Mesenchymal stem cell (in vitro differentiated cells and primary cell): ENCODE measurements around the gene ANKRD1.
A peak's percentile ranks its signal among the peaks of the same experiment; 100 is the strongest.
"Not testable (repeated sequence)": the region's sequence is repeated elsewhere in the genome, so short reads cannot be mapped to it uniquely, and the experiment has no call there.

Source experiments
- DNase-seq: peaks from one replicate; pipeline ENCODE4 v3.0.0-alpha.2; 2013
- H2AFZ ChIP-seq: one replicate; pipeline ENCODE4 v1.6.1; 2013; ENCODE audit warnings: low read depth, mild to moderate bottlenecking, control low read depth, inconsistent platforms, low read length, moderate library complexity
- H2AK5ac ChIP-seq: 2 replicates; pipeline ENCODE4 v1.6.1; 2013; ENCODE audit warnings: low read length, moderate library complexity, mild to moderate bottlenecking, inconsistent platforms; ENCODE audit not compliant: severe bottlenecking
- H2BK120ac ChIP-seq: one replicate; pipeline ENCODE4 v1.6.1; 2013; ENCODE audit warnings: low read depth, mild to moderate bottlenecking, inconsistent platforms, low read length, moderate library complexity
- H2BK12ac ChIP-seq, 2 experiments: one replicate each; pipeline ENCODE4 v1.6.1; 2013; ENCODE audit warnings: inconsistent platforms in 2 of 2, low read length in 2 of 2, mild to moderate bottlenecking in 2 of 2, moderate library complexity in 2 of 2, control low read depth in 1 of 2
- H2BK15ac ChIP-seq: one replicate; pipeline ENCODE4 v1.6.1; 2013; ENCODE audit warnings: mild to moderate bottlenecking, low read depth, inconsistent platforms; ENCODE audit not compliant: poor library complexity, severe bottlenecking
- H2BK5ac ChIP-seq: 2 replicates; pipeline ENCODE4 v1.6.1; 2013; ENCODE audit warnings: low read depth, mild to moderate bottlenecking, low read length, control low read depth, inconsistent platforms; ENCODE audit not compliant: poor library complexity, severe bottlenecking
- H3K14ac ChIP-seq, 2 experiments: one replicate each; pipeline ENCODE4 v1.6.1; 2013; ENCODE audit warnings: inconsistent platforms in 2 of 2, low read length in 2 of 2, control low read depth in 1 of 2, mild to moderate bottlenecking in 1 of 2, moderate library complexity in 1 of 2
- H3K18ac ChIP-seq, 2 experiments: one replicate each; pipeline ENCODE4 v1.6.1; 2013; ENCODE audit warnings: inconsistent platforms in 2 of 2, low read length in 2 of 2, control low read depth in 1 of 2, low read depth in 1 of 2, mild to moderate bottlenecking in 1 of 2
- H3K23ac ChIP-seq, 2 experiments: one replicate each; pipeline ENCODE4 v1.6.1; 2013; ENCODE audit warnings: inconsistent platforms in 2 of 2, low read length in 2 of 2, mild to moderate bottlenecking in 2 of 2, moderate library complexity in 2 of 2, control low read depth in 1 of 2
- H3K27ac ChIP-seq: 2 replicates; pipeline ENCODE4 v1.5.1; 2013; ENCODE audit warnings: mild to moderate bottlenecking, moderate library complexity, low read length, control low read depth, inconsistent platforms; ENCODE audit not compliant: poor library complexity, severe bottlenecking
- H3K27me3 ChIP-seq, 2 experiments: 2 replicates each; pipeline versions ENCODE4 v1.6.1 to v1.7.0; 2013; ENCODE audit warnings: low read length in 2 of 2, mild to moderate bottlenecking in 2 of 2, moderate library complexity in 2 of 2, control low read depth in 1 of 2, inconsistent platforms in 1 of 2; ENCODE audit not compliant: control insufficient read depth in 1 of 2, insufficient read depth in 1 of 2
- H3K36me3 ChIP-seq, 2 experiments: 2 replicates each; pipeline versions ENCODE4 v1.6.1 to v1.7.0; 2013; ENCODE audit warnings: low read length in 2 of 2, control low read depth in 1 of 2, inconsistent platforms in 1 of 2, low read depth in 1 of 2, mild to moderate bottlenecking in 1 of 2; ENCODE audit not compliant: insufficient read depth in 2 of 2, control insufficient read depth in 1 of 2
- H3K4ac ChIP-seq, 2 experiments: one replicate each; pipeline ENCODE4 v1.6.1; 2013; ENCODE audit warnings: inconsistent platforms in 2 of 2, low read length in 2 of 2, mild to moderate bottlenecking in 2 of 2, moderate library complexity in 2 of 2, control low read depth in 1 of 2, low read depth in 1 of 2
- H3K4me1 ChIP-seq: 2 replicates; pipeline ENCODE4 v1.6.1; 2013; ENCODE audit warnings: low read depth, low read length, control low read depth; ENCODE audit not compliant: control insufficient read depth, insufficient read depth
- H3K4me2 ChIP-seq: 2 replicates; pipeline ENCODE4 v1.6.1; 2013; ENCODE audit warnings: low read length, mild to moderate bottlenecking, inconsistent platforms; ENCODE audit not compliant: poor library complexity, severe bottlenecking
- H3K4me3 ChIP-seq, 2 experiments: 2 replicates each; pipeline versions ENCODE4 v1.5.1 to v1.7.0; 2013; ENCODE audit warnings: low read length in 2 of 2, mild to moderate bottlenecking in 2 of 2, control low read depth in 1 of 2, low read depth in 1 of 2; ENCODE audit not compliant: insufficient read depth in 1 of 2
- H3K79me1 ChIP-seq: replicated peaks from 2 replicates; pipeline ENCODE4 v1.6.1; 2013; ENCODE audit warnings: mild to moderate bottlenecking, control low read depth, low read length, inconsistent platforms; ENCODE audit not compliant: poor library complexity, severe bottlenecking
- H3K9ac ChIP-seq: 2 replicates; pipeline ENCODE4 v1.7.0; 2013; ENCODE audit warnings: mild to moderate bottlenecking, low read length, moderate library complexity
- H3K9me3 ChIP-seq: 2 replicates; pipeline ENCODE4 v1.7.0; 2013; ENCODE audit warnings: mild to moderate bottlenecking, low read length; ENCODE audit not compliant: control insufficient read depth
- H4K8ac ChIP-seq: one replicate; pipeline ENCODE4 v1.6.1; 2013; ENCODE audit warnings: inconsistent platforms, mild to moderate bottlenecking, low read length, moderate library complexity
- H4K91ac ChIP-seq: one replicate; pipeline ENCODE4 v1.6.1; 2013; ENCODE audit warnings: mild to moderate bottlenecking, low read length, inconsistent platforms
- WGBS: methylation state at CpG from one replicate; pipeline ENCODE4 v1.1.7; 2013; ENCODE audit warnings: mixed read lengths; 5-methylcytosine and 5-hydroxymethylcytosine counted together

ANKRD1 gene

GRCh38 chr10:90942980-90943379 is 22.1 kb upstream of the ANKRD1 start:
- H2BK5ac ChIP-seq, H3K9me3 ChIP-seq, H3K79me1 ChIP-seq, H3K4me1 ChIP-seq, H3K14ac ChIP-seq, H2AFZ ChIP-seq, H3K4me3 ChIP-seq, H3K9ac ChIP-seq, H2BK15ac ChIP-seq, H2AK5ac ChIP-seq, H2BK12ac ChIP-seq, H3K4ac ChIP-seq, H3K23ac ChIP-seq, H2BK120ac ChIP-seq, H3K27me3 ChIP-seq, H3K18ac ChIP-seq, H3K36me3 ChIP-seq, H4K91ac ChIP-seq, DNase-seq, H4K8ac ChIP-seq, H3K27ac ChIP-seq, H3K4me2 ChIP-seq: not testable (repeated sequence)
- WGBS = 75% methylated on average over 2 of the region's 3 CpGs

- Histone ChIP-seq H3K23ac (peak overlapping the region in 1 of 2 experiments; percentile 35), H3K9ac (no peak overlapping the region), H3K4me1 (peaks cover 4% of the 10 kb centered on the region), H3K27ac (no peak overlapping the region), H3K9me3 (no peaks in the 10 kb centered on the region), H2AK5ac (no peak overlapping the region), H2BK120ac (no peak overlapping the region), H3K4ac (peak overlapping the region in 1 of 2 experiments; percentile 73), H2AFZ (no peak overlapping the region), H3K4me2 (no peak overlapping the region), H2BK5ac (no peak overlapping the region), H3K4me3 (no peak overlapping the region), H3K14ac (peak overlapping the region in 1 of 2 experiments; percentile 1), H2BK12ac (peak overlapping the region; percentile 14 to 84), H3K36me3 (no peaks in the 10 kb centered on the region), H4K91ac (peak overlapping the region; percentile 89), H3K27me3 (peaks cover 0 to 2% of the 10 kb centered on the region in 2 experiments), H2BK15ac (no peak overlapping the region), H3K79me1 (no peaks in the 10 kb centered on the region), H4K8ac (no peak overlapping the region), H3K18ac (peak overlapping the region in 1 of 2 experiments; percentile 1)
- no peak for DNase-seq
- 98% methylated on average over 6 of the region's 6 CpGs for WGBS
These were observed 18.8 kb upstream of the ANKRD1 start for GRCh38 chr10:90939648-90940047.

GRCh38 chr10:90939116-90939515 is 18.2 kb upstream of the ANKRD1 start:
- Histone ChIP-seq H3K9me3 (no peaks in the 10 kb centered on the region), H2BK15ac (no peak overlapping the region), H3K4me2 (no peak overlapping the region), H3K36me3 (no peaks in the 10 kb centered on the region), H2AFZ (no peak overlapping the region), H3K18ac (no peak overlapping the region), H2BK120ac (no peak overlapping the region), H3K9ac (no peak overlapping the region), H2BK12ac (no peak overlapping the region), H3K4me1 (peaks cover 4% of the 10 kb centered on the region), H3K79me1 (no peaks in the 10 kb centered on the region), H4K91ac (no peak overlapping the region), H2BK5ac (no peak overlapping the region), H3K27ac (no peak overlapping the region), H3K23ac (no peak overlapping the region), H2AK5ac (no peak overlapping the region), H3K4ac (no peak overlapping the region), H3K27me3 (peaks cover 0 to 2% of the 10 kb centered on the region in 2 experiments), H3K4me3 (no peak overlapping the region), H3K14ac (no peak overlapping the region), H4K8ac (no peak overlapping the region)
- no peak for DNase-seq
- 88% methylated on average over 1 of the region's 1 CpG for WGBS

GRCh38 chr10:90937645-90938258 is 16.9 kb upstream of the ANKRD1 start:
- Histone ChIP-seq H4K91ac (peak overlapping the region; percentile 85), H3K14ac (no peak overlapping the region), H3K36me3 (no peaks in the 10 kb centered on the region), H3K4me2 (no peak overlapping the region), H2BK12ac (peak overlapping the region; percentile 34 to 61), H2AK5ac (no peak overlapping the region), H3K79me1 (no peaks in the 10 kb centered on the region), H3K18ac (peak overlapping the region; percentile 51 to 59), H3K4ac (peak overlapping the region in 1 of 2 experiments; percentile 4), H3K9ac (no peak overlapping the region), H2BK120ac (no peak overlapping the region), H2BK5ac (no peak overlapping the region), H3K4me1 (peaks cover 4% of the 10 kb centered on the region), H3K27me3 (peaks cover 0 to 2% of the 10 kb centered on the region in 2 experiments), H3K27ac (no peak overlapping the region), H2BK15ac (no peak overlapping the region), H4K8ac (peak overlapping the region; percentile 8), H2AFZ (peak overlapping the region; percentile 47), H3K9me3 (no peaks in the 10 kb centered on the region), H3K23ac (no peak overlapping the region), H3K4me3 (no peak overlapping the region)
- DNase-seq = peak; percentile 19
- 48% methylated on average over 4 of the region's 8 CpGs for WGBS
